ENCODE results near the gene ZNF678. TPM values are rescaled to one million over a fixed set of nuclear protein-coding genes. Genes with fewer than 3 reads are reported as not detected.

Gene ZNF678
- total RNA-seq, 1 donor = 3.6 TPM

DNA sequence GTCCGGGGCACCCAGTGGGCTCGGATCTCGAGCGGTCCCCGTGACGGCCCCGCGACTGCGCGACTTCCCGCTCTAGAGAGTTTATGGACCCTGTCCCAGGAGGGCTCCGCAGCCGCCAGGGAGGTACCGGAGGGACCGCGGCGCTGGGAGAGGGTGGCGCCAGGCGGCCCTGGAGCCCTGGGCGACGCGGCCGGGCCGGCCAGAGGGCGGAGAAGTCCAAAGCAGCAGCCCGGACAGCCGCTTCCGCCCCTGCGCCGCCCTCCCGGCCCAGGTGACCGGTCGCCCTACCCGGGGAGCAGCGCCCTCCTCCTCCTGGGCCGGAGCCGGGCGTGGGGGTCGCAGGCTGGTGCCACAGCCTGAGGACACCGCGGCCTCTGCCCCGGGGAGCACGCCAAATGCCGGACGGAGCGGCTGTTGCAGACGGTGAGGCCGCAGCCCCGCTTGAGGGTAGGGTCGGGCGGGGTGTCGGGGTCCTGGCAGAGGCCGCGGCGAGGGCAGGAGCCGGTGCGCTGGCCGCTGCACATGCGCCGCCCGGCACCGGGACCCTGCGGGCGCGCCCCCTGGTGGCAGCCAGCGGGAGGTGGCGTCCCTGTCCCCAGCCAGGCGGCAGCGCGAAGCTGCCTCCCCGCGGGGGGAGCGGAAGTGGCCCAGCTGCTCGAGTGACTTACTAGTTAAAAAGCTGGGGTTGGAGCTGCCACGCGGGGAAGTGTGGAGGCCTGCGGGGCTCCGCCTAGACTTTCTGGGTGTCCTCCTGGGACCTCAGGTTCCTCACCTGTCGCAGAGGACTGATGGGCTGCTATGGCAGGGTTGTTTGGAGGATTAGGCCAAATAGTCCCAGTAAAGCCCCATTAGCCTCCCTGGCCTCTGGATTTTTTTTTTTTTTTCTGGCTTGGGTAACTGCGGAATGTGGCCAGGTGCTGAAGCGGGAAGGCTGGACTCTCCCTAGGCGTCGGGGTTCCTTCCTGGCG is 20.9 kb upstream of the ZNF678 start:
- Histone ChIP-seq H3K4me2 (ENCODE audit: insufficient read depth, low read length) (peak overlapping the region; percentile 86), H2AFZ (ENCODE audit: low read length) (peak overlapping the region; percentile 93), H3K27me3 (ENCODE audit: insufficient read depth, low read length) (no peaks in the 10 kb centered on the region), H3K4me3 (ENCODE audit: insufficient read depth, low read length) (peak overlapping the region; percentile 83), H3K4me1 (ENCODE audit: insufficient read depth, low read length) (peaks cover 9% of the 10 kb centered on the region), H3K79me2 (ENCODE audit: insufficient read depth, low read length) (peaks cover 3% of the 10 kb centered on the region), H3K9me3 (ENCODE audit: low read depth, low read length) (no peaks in the 10 kb centered on the region), H3K27ac (ENCODE audit: low read depth, low read length) (peak overlapping the region; percentile 45), H4K20me1 (ENCODE audit: insufficient read depth, low read length) (no peaks in the 10 kb centered on the region), H3K36me3 (ENCODE audit: insufficient read depth, low read length) (no peaks in the 10 kb centered on the region)
- DNase-seq (ENCODE audit: insufficient read length, low spot score, missing footprints) = peak; percentile 99
- TF ChIP-seq, protein P1, sequence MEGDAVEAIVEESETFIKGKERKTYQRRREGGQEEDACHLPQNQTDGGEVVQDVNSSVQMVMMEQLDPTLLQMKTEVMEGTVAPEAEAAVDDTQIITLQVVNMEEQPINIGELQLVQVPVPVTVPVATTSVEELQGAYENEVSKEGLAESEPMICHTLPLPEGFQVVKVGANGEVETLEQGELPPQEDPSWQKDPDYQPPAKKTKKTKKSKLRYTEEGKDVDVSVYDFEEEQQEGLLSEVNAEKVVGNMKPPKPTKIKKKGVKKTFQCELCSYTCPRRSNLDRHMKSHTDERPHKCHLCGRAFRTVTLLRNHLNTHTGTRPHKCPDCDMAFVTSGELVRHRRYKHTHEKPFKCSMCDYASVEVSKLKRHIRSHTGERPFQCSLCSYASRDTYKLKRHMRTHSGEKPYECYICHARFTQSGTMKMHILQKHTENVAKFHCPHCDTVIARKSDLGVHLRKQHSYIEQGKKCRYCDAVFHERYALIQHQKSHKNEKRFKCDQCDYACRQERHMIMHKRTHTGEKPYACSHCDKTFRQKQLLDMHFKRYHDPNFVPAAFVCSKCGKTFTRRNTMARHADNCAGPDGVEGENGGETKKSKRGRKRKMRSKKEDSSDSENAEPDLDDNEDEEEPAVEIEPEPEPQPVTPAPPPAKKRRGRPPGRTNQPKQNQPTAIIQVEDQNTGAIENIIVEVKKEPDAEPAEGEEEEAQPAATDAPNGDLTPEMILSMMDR (IDR thresholded peaks at IDR 0.05; ENCODE audit: extremely low read depth, low read depth, low read length) = peak; percentile 66

DNA sequence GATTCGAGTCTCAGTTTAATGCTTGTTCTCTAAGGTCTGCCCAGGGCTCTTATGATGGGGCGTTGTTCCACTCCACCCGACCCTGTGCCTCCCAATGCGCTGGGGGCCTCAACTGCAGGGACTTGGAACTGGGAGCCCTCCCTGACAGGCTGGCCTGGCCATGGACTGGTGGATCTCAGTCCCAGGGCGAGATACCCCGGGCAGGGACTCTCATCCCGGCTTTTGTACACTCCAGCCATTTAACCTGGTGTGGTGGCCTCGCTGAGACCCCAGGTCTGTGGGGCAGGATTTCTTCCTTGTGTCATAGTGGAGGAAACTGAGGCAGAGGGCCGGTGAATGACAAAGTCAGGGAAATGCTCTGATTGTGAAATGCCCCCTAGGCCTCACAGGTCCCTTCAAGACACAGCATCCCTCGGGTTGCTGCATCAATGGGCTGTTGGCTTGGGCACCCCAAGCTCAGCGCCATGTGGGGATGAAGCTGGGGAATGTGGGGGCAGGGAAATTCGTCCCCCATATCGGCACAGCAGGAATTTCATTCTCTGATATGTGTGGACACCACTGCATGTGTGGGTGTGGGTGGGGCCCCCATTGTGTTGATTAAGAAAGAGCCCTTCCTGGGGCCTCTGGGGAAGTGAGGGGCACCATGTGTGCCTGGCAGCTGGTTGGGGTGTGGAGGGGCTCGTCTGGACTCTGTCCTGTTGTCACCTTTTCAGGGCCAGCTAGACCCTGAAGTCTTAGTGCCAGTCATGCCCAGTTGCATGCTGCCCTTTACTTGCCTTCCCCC is 19.9 kb upstream of the ZNF678 start:
- Histone ChIP-seq H2AFZ (ENCODE audit: low read length) (peak overlapping the region; percentile 83), H3K9me3 (ENCODE audit: low read depth, low read length) (no peaks in the 10 kb centered on the region), H3K27ac (ENCODE audit: low read depth, low read length) (no peak overlapping the region), H4K20me1 (ENCODE audit: insufficient read depth, low read length) (no peaks in the 10 kb centered on the region), H3K27me3 (ENCODE audit: insufficient read depth, low read length) (no peaks in the 10 kb centered on the region), H3K4me2 (ENCODE audit: insufficient read depth, low read length) (no peak overlapping the region), H3K36me3 (ENCODE audit: insufficient read depth, low read length) (no peaks in the 10 kb centered on the region), H3K4me3 (ENCODE audit: insufficient read depth, low read length) (no peak overlapping the region), H3K79me2 (ENCODE audit: insufficient read depth, low read length) (peaks cover 3% of the 10 kb centered on the region), H3K4me1 (ENCODE audit: insufficient read depth, low read length) (peaks cover 9% of the 10 kb centered on the region)
- TF ChIP-seq, protein P1 (IDR thresholded peaks at IDR 0.05; ENCODE audit: extremely low read depth, low read depth, low read length) = no peak
- no peak for DNase-seq (ENCODE audit: insufficient read length, low spot score, missing footprints)

DNA sequence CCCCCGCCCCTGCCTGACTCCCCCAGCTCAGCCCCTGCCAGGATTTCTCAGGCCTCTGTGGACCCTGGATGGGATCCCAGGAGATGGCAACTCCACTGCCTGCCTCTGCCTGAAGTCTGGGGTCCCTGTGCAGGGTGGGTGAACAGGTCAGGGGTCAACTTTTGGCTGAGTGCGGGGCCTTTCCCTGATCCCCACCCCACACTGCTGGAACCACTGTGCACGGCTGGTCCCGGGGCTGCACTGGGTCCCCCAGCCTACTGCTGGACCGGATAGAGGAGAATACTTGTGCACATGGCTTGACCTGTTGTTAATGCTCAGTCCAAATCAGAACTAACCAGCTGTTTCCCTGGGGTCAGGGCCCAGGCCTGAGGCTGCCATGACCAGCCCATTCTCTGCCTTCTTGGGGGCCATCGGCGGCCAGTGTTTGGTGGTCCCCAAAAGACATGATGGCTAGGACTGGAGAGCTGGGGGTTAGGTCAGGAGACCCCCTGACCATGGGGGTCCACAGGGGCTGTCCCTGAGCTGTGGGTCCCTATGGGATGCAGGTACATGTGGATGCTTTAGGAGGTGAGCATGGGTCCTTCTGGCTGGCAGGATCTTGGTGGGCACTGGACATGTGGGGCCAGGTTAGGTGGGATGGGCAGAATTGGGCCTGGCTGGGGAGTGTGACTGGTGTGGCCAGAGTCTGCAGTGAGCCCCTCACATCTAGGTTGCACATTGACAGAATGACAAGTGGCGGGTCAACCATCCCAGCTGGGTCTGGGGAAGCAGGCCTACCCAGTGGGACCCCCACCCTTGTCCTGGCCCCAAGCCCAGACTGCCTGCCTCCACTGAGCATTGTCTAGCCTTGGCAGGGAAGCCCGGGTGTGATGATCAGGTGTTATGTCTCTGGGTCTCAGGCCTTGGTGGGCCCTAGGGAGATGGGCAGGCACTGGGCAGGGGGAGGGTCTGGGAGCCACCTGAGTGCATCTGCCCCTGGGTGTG is 19.0 kb upstream of the ZNF678 start:
- H3K27ac ChIP-seq (ENCODE audit: low read depth, low read length) = no peak overlapping the region
- no peak overlapping the region for H2AFZ ChIP-seq (ENCODE audit: low read length)
- no peak overlapping the region for H3K4me2 ChIP-seq (ENCODE audit: insufficient read depth, low read length)
- peaks cover 9% of the 10 kb centered on the region for H3K4me1 ChIP-seq (ENCODE audit: insufficient read depth, low read length)
- DNase-seq (ENCODE audit: insufficient read length, low spot score, missing footprints) = no peak
- no peaks in the 10 kb centered on the region for H3K9me3 ChIP-seq (ENCODE audit: low read depth, low read length)
- no peak overlapping the region for H3K4me3 ChIP-seq (ENCODE audit: insufficient read depth, low read length)
- no peaks in the 10 kb centered on the region for H3K36me3 ChIP-seq (ENCODE audit: insufficient read depth, low read length)
- no peaks in the 10 kb centered on the region for H3K27me3 ChIP-seq (ENCODE audit: insufficient read depth, low read length)
- H4K20me1 ChIP-seq (ENCODE audit: insufficient read depth, low read length) = no peaks in the 10 kb centered on the region
- H3K79me2 ChIP-seq (ENCODE audit: insufficient read depth, low read length) = peaks cover 3% of the 10 kb centered on the region
- TF ChIP-seq, protein P1 (IDR thresholded peaks at IDR 0.05; ENCODE audit: extremely low read depth, low read depth, low read length) = no peak
